A549 treated with CORT108297 at 1 μM for 4 hours (cell line): ENCODE data around the gene MYB. TPM values are rescaled to one million over a fixed set of nuclear protein-coding genes. Genes with fewer than 3 reads are reported as not detected.

Experiments
- total RNA-seq: library from RNA; stranded (reverse); fragments of 200-300 nt; extraction: Qiagen RNA extraction; gene quantifications from 5 replicates; pipeline ENCODE4 v1.2.3, GENCODE V29; 2022

The MYB gene
- 0.49 to 1.1 TPM (median 0.89 TPM) in 5 replicates for total RNA-seq

DNA sequence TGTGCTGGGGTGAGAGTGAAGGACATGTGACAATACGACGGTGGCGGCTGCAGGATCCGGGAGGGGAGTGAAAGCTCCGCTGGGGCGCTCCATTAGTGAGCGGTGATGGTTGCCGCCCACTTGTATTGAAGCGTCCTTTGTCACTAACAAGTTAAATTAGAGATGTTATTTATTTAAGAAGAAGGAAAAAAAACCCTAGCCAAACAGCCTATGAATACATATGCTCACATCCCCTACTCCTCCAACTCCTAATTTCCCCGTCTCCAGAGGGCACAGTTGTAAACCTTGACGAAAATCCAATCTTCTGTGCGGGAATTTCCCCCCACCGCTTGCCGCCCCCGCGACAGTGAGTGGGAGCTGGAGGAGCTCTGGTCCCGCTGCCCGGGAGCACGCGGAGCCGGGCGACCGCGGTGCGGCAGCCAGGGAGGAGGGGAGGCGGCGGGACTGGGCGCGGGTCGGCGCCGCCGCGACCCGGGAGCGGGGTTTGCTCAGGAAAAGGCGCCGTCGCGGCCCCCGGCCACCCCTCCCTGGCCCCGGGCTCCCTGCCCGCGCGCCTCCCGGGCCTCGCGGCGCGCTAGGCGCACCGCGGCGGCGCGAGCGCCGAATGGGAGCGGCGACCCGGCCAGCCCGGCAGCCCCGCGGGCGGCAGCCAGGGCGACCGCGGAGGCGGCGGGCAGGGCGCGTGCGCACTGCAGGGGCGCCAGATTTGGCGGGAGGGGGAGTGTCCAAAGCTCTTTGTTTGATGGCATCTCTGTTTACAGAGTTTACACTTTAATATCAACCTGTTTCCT lies at the start of gene MYB:
Gene MYB, plus strand, starts transcription at position 767 of the 791 bp plus-strand sequence. CDS start 206 bp downstream, outside the sequence.

Other genes with a start within 250 kb of the MYB start
- gene ALDH8A1, start 231.2 kb upstream of the MYB start, total RNA-seq, result 0.11 to 0.16 TPM (median 0.15 TPM) in 5 replicates
- gene HBS1L, start 126.5 kb upstream of the MYB start, total RNA-seq, result 27.6 to 38.5 TPM (median 29.5 TPM) in 5 replicates